SHP77 (cell line): ENCODE measurements around the gene GALNT17.
"Not testable (repeated sequence)": the region's sequence is repeated elsewhere in the genome, so short reads cannot be mapped to it uniquely, and the experiment has no call there.

ENCODE experiments used
- DNase-seq, 2 experiments: peaks; one replicate each; lab custom pipeline; 2025; lab: John Stamatoyannopoulos, UW

GALNT17 gene

DNA sequence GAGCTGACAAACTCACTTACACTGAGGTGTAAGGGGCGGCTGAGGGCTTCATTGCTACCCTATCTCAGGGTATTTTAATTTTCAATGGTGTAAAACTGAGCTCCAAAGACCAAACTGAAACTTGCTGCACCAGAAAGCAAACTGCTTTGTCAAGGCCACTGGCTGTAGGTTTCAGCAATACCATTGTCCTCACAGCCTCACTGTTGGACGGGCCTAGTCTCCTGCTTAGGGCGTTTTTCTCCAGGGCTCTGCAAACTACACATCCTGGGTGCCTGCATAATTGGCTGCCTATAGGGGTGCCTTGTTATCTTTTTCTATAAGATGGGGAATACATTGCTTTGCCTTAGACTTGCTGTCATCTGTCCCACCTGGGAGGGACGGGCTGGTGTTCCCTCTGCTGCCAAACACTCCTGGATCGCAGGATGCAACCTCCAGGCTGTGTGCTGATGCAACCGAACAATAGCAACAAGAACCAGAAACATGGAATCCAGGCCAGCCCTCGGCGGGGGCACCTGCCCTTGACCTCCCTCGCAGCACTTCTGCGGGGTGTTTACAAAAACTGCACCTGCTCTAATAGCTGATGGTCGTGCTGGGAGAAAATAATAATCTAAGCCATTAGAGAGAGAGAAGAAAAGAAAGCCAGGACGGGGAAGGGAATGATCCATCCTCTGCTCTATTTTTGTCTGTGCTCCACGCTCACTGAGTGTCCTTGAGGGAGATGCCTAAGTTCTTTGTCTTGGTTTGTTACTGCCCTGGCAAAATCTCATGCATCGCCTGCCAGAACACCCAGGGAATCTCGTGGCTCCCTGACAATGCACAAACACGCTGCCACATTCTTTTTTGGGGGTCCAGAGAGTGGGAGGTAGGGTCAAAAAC, 104.5 kb downstream of the GALNT17 start:
- no peak for DNase-seq

- no peak for DNase-seq
Measured at GRCh38 chr7:71237945-71238344, 106.0 kb downstream of the GALNT17 start.

DNA sequence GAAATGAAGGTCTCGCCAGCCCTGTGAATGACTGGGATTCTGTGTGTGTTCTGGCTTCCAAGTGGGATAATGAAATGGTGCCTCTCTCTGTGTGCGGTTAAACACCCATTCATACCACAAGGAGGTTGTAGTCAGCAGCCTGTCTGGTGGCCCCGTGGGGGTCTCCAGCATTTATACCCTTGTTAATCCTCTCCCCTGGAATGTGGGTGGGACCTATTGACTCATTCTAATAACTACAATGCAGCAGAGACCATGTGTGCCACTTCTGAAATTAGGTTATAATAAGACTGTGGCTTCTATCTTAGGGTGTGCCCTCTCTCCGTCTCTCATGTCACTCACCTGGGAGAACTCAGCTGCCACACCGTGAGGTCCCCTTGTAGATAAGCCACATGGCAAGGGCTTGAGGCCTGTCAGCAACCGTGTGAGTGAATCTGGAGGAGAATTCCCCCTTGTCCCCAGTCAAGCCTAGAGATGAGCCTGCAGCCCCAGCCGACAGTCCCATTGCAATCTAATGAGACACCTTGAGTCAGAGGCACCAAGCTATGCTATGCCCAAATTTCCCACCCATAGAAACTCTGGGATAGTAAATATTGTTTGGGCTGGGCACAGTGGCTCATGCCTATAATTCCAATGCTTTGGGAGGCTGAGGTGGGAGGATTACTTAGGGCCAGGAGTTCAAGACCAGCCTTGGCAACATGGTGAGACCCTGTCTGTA, 106.8 kb downstream of the GALNT17 start:
- no peak for DNase-seq

- no peak for DNase-seq
Measured at GRCh38 chr7:71239586-71240268, 107.8 kb downstream of the GALNT17 start.

- no peak for DNase-seq
Measured at GRCh38 chr7:71243736-71244410, 111.9 kb downstream of the GALNT17 start.

- no peak for DNase-seq
Measured at GRCh38 chr7:71245038-71245437, 113.1 kb downstream of the GALNT17 start.

DNA sequence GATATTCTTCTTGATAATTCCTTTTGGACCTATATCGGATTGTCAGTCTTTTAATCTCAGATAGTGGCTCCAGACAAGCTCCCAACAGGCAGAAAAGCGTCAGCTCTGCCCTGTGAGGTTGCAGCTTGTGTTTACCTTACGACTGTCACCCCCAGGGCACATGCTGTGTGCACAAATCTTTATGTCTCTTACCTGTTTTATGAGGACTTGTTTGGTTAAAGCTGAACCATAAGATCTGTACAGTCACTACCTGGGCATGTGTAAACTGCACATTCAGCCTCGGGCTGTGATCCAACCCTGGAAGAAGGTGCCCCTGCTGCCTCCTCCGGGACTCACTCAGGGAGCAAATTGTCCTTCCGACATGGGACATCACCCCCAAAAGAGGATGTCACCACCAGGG, 119.8 kb downstream of the GALNT17 start:
- DNase-seq: no peak

- DNase-seq: no peak
Measured at GRCh38 chr7:71254751-71255150, 122.8 kb downstream of the GALNT17 start.

- no peak for DNase-seq
Measured at GRCh38 chr7:71255537-71256178, 123.7 kb downstream of the GALNT17 start.

- no peak for DNase-seq
Measured at GRCh38 chr7:71261066-71261465, 129.1 kb downstream of the GALNT17 start.

DNA sequence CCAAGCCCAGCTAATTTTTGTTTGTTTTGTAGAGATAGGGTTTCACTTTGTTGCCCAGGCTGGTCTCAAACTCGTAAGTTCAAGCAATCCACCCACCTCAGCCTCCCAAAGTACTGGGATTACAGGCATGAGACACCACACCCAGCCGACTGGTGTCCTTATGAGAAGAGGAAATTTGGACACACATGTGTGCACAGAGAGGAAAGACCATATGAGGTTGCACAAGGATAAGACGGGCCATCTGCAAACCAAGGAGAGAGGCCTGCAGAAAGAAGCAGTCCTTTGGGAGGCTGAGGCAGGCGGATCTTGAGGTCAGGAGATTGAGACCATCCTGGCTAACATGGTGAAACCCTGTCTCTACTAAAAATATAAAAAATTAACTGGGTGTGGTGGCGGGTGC, 130.9 kb downstream of the GALNT17 start:
- DNase-seq: not testable (repeated sequence)

DNA sequence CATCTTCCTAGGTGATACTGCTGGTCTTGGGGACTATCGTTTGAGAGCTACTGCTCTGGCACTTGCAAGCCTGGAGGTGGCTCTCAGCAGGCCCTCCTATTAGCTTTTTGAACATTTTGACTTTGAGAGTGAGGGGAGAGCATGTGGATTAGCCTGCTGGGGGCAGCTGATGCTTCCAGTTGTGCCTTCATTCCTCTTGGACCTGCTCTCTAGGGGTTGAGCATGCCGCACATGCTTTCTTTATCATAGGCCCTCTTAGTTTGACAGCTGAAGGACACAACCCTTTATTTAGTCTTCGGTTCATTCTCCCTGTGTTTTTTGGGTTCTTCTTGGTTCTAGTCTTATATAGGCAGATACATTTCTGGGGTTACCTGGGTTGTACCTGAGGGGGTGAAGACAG, 132.1 kb downstream of the GALNT17 start:
- DNase-seq: no peak

DNA sequence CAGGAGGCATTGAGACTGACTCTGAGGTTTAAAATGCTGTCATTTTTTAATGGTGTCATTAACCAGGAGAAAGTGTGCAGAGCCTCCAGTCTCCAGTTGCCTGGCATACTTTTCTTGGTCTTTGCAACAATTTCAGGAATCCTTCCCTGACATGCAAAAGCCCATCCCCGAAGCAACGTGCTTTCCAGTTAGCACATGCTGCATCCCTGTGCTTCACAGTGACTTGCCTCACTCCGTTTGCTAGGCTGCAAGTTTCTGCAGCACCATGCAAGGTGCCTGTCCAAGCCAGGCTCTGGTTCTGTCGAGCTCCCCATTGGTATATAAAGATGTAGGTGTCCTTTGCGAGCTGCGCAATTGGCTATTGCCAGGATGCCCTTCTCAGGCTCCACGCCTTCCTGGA, 135.0 kb downstream of the GALNT17 start:
- no peak for DNase-seq

DNA sequence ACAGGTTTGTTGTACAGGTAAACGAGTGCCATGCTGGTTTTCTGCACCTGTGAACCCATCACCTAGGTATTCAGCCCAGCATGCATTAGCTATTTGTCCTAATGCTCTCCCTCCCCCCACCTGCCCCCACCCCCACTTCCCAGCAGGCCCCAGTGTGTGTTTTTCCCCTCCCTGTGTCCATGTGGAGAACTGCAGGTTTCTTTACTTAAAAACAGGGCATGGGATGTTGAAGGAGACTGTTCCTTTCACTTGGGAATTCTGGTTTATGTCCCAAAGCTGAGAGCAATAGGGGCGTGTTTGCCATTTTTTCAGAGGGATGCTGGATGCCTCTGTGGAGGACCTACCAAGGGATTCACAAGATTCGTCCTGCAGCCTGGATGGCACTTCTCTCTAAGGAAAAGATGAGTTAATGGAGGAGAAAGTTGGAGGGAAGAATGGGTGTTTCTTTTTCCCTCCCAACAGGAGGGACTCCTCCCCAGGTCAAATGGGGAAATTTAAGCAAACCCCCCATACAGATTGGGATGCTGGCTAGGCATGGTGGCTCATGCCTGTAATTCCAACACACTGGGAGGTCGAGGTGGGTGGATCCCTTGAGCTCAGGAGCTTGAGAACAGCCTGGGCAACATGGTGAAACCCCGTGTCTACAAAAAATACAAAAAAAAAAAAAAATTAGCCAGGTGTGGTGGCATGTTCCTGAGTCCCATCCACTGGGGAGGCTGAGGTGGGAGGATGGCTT, 136.0 kb downstream of the GALNT17 start:
- no peak for DNase-seq

DNA sequence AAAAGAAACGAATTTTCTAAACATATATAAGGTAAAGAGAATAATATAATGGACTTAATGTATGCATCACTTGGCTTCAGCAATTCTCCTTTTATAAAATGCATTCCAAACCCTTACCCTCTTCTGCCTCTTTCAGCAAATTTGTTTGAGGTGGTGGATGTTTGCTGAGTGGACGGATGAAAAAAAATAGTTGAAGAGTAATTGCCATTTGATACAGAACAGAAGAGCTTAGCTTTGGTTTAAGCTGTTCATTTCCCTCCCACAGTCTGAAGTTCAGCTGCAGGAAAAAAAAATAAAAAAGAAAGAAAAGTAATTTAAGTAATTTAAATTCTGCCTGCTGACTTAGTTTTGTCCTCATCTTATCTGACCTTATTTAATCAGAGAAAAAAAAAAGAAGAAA, 138.6 kb downstream of the GALNT17 start:
- no peak for DNase-seq

GRCh38 chr7:71271203-71271602, 139.3 kb downstream of the GALNT17 start:
- DNase-seq: no peak

DNA sequence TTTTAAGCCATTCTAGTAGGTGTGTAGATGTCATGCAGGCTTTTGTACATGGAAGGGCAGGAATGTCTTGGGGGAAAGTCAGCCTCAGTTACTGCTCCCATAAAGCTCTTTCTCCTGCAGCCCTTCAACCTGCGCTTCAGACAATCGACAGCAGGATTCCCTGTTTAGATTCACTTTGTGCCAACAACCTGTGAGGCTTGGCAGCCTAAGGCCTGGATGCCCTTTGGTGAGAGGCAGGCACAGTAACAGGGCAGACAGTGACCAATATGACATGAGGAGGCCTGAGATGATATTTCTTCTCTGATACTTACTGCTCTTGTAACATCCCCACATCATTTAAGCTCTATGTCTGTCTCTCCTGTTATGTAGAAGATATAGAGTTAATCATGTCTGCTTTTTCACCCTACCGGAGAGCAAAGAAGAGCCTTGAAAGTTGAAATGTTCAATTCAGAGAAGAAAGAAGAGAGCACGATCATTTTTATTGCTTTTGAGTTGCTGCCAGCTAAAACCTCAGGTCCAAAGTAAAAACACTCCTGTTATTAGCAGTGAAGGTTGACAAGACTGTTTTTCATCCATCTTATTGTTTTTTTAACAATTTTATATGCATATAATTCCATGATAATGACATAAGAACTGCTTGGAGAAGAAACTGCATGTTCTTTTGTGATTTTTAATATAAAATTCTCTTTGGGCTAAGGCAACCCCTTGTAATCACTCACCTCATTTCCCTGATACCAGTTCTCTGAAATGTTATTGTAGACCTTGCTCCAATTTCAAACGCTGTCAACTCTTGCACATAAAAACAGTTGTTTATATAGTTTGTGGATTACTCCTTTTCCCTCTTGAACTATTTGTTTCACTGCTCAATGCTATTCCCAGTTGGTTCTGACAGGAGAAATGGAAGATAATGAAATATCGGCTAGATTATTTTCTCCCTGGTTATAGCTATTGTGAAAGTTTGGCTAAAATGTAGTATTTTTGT, 140.9 kb downstream of the GALNT17 start:
- DNase-seq: no peak

DNA sequence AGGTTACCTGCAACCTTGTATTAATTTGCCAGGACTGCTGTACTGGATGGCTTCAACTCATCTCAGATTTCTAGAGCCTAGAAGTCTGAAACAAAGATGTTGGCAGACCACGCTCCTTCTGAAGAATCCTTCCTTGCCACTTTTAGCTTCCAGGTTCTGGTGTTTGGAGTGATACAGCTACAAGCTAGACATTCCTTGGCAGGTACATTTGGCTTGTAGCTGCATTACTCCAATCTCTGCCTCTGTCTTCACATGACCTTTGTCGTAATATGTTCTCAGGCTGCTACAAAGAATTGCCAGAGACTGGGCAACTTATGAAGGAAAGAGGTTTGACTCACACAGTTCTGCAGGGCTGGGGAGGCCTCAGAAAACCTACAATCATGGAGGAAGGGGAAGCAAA, 146.3 kb downstream of the GALNT17 start:
- DNase-seq: no peak

DNA sequence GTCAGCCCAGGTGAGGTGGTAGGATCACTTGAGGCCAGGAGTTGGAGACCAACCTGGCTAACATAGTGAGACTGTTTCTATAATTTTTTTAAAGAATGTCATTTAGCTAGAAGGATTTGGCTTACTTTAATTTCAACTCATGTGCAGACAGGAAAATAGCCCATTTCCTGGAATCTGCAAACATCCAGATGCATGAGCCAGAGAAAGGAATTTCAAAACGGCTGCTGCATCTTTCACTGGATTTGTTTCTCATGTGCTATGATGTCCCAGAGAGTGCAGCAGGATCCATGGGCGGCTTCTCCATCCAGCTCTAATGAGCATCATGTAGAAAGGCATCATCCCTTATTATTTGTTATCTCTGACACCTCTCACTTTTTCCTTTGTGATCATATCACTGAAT, 149.3 kb downstream of the GALNT17 start:
- DNase-seq: no peak

DNA sequence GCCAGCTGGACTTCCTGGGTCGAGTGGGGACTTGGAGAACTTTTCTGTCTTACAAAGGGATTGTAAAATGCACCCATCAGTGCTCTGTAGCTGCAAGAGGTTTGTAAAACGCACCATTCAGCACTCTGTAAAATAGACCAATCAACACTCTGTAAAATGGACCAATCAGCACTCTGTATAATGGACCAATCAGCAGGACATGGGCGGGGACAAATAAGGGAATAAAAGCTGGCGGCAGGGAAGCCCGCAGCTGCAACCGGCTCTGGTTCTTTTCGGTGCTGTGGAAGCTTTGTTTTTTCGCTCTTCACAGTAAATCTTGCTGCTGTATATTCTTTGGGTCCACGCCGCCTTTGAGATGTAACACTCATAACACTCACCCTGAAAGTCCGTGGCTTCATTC, 151.9 kb downstream of the GALNT17 start:
- no peak for DNase-seq
